ENCODE data around the gene LIN7A. TPM values are rescaled to one million over a fixed set of nuclear protein-coding genes. Genes with fewer than 3 reads are reported as not detected.

LIN7A gene
- total and polyA plus RNA-seq, 2 experiments from 2014 or later, result 5.2 to 9.9 TPM

DNA sequence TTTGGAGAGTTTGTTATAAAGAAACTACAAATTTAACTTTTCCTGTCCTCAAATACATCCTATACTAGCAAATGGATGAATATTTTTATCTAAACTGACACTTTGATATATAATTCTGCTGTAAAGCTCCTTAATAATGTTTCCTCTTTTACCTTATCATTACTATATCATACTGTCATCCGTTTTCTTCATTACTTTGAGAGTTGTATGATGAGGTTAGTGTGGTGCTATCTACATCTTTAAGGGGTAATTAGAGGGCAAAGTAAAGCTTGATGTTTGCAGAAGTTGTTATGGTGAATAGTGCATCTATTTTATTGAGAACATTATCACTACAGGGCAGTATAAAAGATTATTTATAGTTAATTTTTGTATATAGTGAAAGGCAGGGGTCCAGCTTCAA, 36.1 kb downstream of the LIN7A start:
- no peaks in the 10 kb centered on the region for H3K4me1 ChIP-seq (ENCODE audit: insufficient read depth)
- TF ChIP-seq EZH2 (IDR thresholded peaks at IDR 0.05; ENCODE audit: borderline replicate concordance), result no peak
- no peaks in the 10 kb centered on the region for H4K20me1 ChIP-seq (ENCODE audit: insufficient read depth, poor library complexity, severe bottlenecking)
- H3K79me2 ChIP-seq, result no peaks in the 10 kb centered on the region
- WGBS (ENCODE audit: low lambda C conversion rate, missing lambda C conversion rate), result 66% methylated on average over 1 of the region's 1 CpG
- H3K4me2 ChIP-seq, result no peak overlapping the region
- no peaks in the 10 kb centered on the region for H3K9me2 ChIP-seq (replicated peaks; ENCODE audit: insufficient read depth)
- no peaks in the 10 kb centered on the region for H3K9me3 ChIP-seq (ENCODE audit: low read depth)
- no peak overlapping the region for H2AFZ ChIP-seq
- H3K36me3 ChIP-seq (replicated peaks; ENCODE audit: insufficient read depth, low read depth), result no peaks in the 10 kb centered on the region
- no peak overlapping the region for H3K4me3 ChIP-seq
- DNase-seq (ENCODE audit: low spot score), result no peak
- H3K27me3 ChIP-seq, result no peaks in the 10 kb centered on the region
- H3K27ac ChIP-seq, result no peak overlapping the region

DNA sequence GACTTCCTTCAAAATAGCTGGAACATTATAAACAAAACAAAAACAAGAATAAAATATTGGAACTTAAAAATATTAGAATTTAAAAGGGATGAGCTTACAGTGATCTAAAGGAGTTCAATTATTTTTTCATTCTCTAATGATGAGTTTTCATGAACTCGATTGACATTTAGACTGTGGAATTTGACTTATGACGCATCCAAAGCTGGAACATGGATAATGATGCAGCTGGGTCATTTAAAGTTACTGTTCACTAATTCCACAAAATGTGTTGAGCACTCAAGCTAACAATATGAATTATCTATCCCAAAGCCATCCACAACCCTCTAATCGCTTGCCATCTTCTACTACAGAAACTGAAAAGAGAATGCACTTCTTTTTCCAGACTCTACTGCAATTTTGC, 42.5 kb downstream of the LIN7A start:
- no peak overlapping the region for H3K4me3 ChIP-seq
- no peak overlapping the region for H3K27ac ChIP-seq
- no peak overlapping the region for H3K4me2 ChIP-seq
- no peaks in the 10 kb centered on the region for H3K79me2 ChIP-seq
- H3K9me3 ChIP-seq (ENCODE audit: low read depth), result no peaks in the 10 kb centered on the region
- no peaks in the 10 kb centered on the region for H3K9me2 ChIP-seq (replicated peaks; ENCODE audit: insufficient read depth)
- TF ChIP-seq, protein P1, sequence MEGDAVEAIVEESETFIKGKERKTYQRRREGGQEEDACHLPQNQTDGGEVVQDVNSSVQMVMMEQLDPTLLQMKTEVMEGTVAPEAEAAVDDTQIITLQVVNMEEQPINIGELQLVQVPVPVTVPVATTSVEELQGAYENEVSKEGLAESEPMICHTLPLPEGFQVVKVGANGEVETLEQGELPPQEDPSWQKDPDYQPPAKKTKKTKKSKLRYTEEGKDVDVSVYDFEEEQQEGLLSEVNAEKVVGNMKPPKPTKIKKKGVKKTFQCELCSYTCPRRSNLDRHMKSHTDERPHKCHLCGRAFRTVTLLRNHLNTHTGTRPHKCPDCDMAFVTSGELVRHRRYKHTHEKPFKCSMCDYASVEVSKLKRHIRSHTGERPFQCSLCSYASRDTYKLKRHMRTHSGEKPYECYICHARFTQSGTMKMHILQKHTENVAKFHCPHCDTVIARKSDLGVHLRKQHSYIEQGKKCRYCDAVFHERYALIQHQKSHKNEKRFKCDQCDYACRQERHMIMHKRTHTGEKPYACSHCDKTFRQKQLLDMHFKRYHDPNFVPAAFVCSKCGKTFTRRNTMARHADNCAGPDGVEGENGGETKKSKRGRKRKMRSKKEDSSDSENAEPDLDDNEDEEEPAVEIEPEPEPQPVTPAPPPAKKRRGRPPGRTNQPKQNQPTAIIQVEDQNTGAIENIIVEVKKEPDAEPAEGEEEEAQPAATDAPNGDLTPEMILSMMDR (IDR thresholded peaks at IDR 0.05; ENCODE audit: poor library complexity), result no peak
- TF ChIP-seq EZH2phosphoT487 (IDR thresholded peaks at IDR 0.05; ENCODE audit: low read depth, severe bottlenecking, unreplicated experiment) (no peak), EZH2 (IDR thresholded peaks at IDR 0.05; ENCODE audit: borderline replicate concordance) (no peak)
- no peaks in the 10 kb centered on the region for H3K36me3 ChIP-seq (replicated peaks; ENCODE audit: insufficient read depth, low read depth)
- no peaks in the 10 kb centered on the region for H3K27me3 ChIP-seq
- H2AFZ ChIP-seq, result no peak overlapping the region
- 94% methylated on average over 3 of the region's 3 CpGs for WGBS (ENCODE audit: low lambda C conversion rate, missing lambda C conversion rate)
- H3K4me1 ChIP-seq (ENCODE audit: insufficient read depth), result no peaks in the 10 kb centered on the region
- no peaks in the 10 kb centered on the region for H4K20me1 ChIP-seq (ENCODE audit: insufficient read depth, poor library complexity, severe bottlenecking)
- no peak for DNase-seq (ENCODE audit: low spot score)

DNA sequence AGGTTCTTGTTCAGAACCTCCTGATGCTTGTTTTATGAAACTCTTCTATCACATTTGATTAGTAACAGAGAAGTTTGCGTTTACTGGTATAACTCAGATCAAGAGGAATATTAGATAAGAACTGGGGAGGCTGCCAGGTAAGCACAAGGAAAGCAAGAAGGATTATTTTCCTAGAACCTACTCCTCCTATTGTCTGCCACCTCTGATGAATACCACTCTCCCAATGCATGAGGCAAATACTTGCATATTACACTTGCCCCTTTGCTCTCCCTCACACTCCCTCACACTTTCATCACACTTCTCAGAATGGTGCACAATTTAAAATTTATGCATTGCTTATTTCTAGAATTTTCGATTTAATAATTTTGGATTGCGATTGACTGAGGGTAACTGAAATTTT, 43.6 kb downstream of the LIN7A start:
- no peaks in the 10 kb centered on the region for H3K27me3 ChIP-seq
- no peaks in the 10 kb centered on the region for H4K20me1 ChIP-seq (ENCODE audit: insufficient read depth, poor library complexity, severe bottlenecking)
- H3K4me1 ChIP-seq (ENCODE audit: insufficient read depth), result no peaks in the 10 kb centered on the region
- H2AFZ ChIP-seq, result no peak overlapping the region
- no peak overlapping the region for H3K4me2 ChIP-seq
- H3K79me2 ChIP-seq, result no peaks in the 10 kb centered on the region
- no peaks in the 10 kb centered on the region for H3K9me2 ChIP-seq (replicated peaks; ENCODE audit: insufficient read depth)
- no peaks in the 10 kb centered on the region for H3K9me3 ChIP-seq (ENCODE audit: low read depth)
- no peak for DNase-seq (ENCODE audit: low spot score)
- TF ChIP-seq, protein P1 (IDR thresholded peaks at IDR 0.05; ENCODE audit: poor library complexity), result no peak
- TF ChIP-seq EZH2 (IDR thresholded peaks at IDR 0.05; ENCODE audit: borderline replicate concordance) (no peak), EZH2phosphoT487 (IDR thresholded peaks at IDR 0.05; ENCODE audit: low read depth, severe bottlenecking, unreplicated experiment) (no peak)
- WGBS (ENCODE audit: low lambda C conversion rate, missing lambda C conversion rate), result 82% methylated on average over 3 of the region's 3 CpGs
- no peaks in the 10 kb centered on the region for H3K36me3 ChIP-seq (replicated peaks; ENCODE audit: insufficient read depth, low read depth)
- no peak overlapping the region for H3K4me3 ChIP-seq
- no peak overlapping the region for H3K27ac ChIP-seq

DNA sequence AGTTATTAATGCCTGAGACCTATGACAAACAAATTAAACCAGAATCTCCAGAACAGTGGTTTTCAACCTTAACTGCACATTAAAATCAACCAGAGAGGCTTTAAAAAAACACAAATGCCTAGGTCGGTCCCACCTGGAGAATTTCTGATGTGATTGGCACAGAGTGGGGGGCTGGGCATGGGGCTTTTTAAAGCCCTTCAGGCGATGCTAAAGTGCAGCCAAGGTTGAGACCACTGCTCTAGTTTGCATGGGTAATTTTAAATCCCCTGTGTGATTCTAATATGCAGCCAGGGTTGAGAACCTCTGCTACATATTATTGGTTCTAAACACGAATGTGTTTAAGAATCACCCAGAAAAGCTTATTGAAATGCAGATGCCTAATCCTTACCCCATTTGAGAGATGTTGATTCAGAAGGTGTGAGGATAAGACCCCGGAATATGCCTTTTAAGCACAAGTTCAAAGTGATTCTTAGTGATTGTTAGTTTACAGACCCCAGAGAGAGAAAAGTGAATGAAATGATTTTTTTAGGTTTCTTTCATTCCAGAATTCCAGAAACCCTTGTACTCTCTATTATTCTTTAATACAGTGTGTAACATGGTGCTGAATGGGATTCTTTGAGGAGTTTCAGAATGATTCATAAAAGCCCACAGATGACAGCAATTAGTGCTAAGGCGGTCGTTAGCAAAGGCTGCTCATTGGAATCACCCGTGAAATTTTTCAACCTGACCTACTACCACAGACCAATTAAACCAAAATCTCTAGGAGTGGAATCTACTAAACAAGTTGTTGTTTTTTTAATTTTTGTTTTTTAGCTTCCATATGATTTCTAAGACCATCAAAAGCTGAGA, 44.9 kb downstream of the LIN7A start:
- Histone ChIP-seq H3K4me1 (ENCODE audit: insufficient read depth) (no peaks in the 10 kb centered on the region), H3K4me3 (no peak overlapping the region), H2AFZ (no peak overlapping the region), H3K36me3 (replicated peaks; ENCODE audit: insufficient read depth, low read depth) (no peaks in the 10 kb centered on the region), H3K27ac (no peak overlapping the region), H3K9me3 (ENCODE audit: low read depth) (no peaks in the 10 kb centered on the region), H3K27me3 (no peaks in the 10 kb centered on the region), H4K20me1 (ENCODE audit: insufficient read depth, poor library complexity, severe bottlenecking) (no peaks in the 10 kb centered on the region), H3K9me2 (replicated peaks; ENCODE audit: insufficient read depth) (no peaks in the 10 kb centered on the region), H3K4me2 (no peak overlapping the region), H3K79me2 (no peaks in the 10 kb centered on the region)
- no peak for DNase-seq (ENCODE audit: low spot score)
- no peak for TF ChIP-seq EZH2 (IDR thresholded peaks at IDR 0.05; ENCODE audit: borderline replicate concordance)
- no peak for TF ChIP-seq EZH2phosphoT487 (IDR thresholded peaks at IDR 0.05; ENCODE audit: low read depth, severe bottlenecking, unreplicated experiment)
- TF ChIP-seq, protein P1 (IDR thresholded peaks at IDR 0.05; ENCODE audit: poor library complexity), result no peak
- WGBS (ENCODE audit: low lambda C conversion rate, missing lambda C conversion rate), result 57% methylated on average over 7 of the region's 7 CpGs
